Keratinocyte (primary cell): ENCODE results near the gene HSPG2. TPM values are rescaled to one million over a fixed set of nuclear protein-coding genes. Genes with fewer than 3 reads are reported as not detected.

ENCODE experiments used
- DNase-seq: peaks from one replicate; pipeline ENCODE4 v3.0.0-alpha.2; 2011; ENCODE audit warnings: low read depth, missing footprints, low spot score
- FAIRE-seq: peaks from 2 replicates; lab custom pipeline; 2011; peaks lifted over from hg19 to GRCh38; lab: Jason Lieb, UNC
- H2AFZ ChIP-seq: 2 replicates; pipeline ENCODE4 v1.6.0; 2012; ENCODE audit warnings: low read length, control low read depth, inconsistent platforms; ENCODE audit not compliant: control insufficient read depth
- H3K27ac ChIP-seq: 2 replicates; pipeline ENCODE4 v1.5.1; 2011; ENCODE audit warnings: low read length; ENCODE audit not compliant: control insufficient read depth, insufficient read depth
- H3K27me3 ChIP-seq: 3 replicates; pipeline ENCODE4 v1.6.0; 2011; ENCODE audit warnings: low read length; ENCODE audit not compliant: control insufficient read depth, insufficient read depth; ENCODE audit errors: extremely low read depth
- H3K36me3 ChIP-seq, 2 experiments: 2 replicates in 1 of 2; 3 replicates in 1 of 2; pipeline ENCODE4 v1.5.1; 2011; ENCODE audit warnings: low read length in 2 of 2, mild to moderate bottlenecking in 1 of 2; ENCODE audit not compliant: control insufficient read depth in 2 of 2, insufficient read depth in 2 of 2; ENCODE audit errors: extremely low read depth in 1 of 2
- H3K4me1 ChIP-seq: 3 replicates; pipeline ENCODE4 v1.5.1; 2011; ENCODE audit warnings: low read length; ENCODE audit not compliant: control insufficient read depth, insufficient read depth; ENCODE audit errors: extremely low read depth
- H3K4me2 ChIP-seq: 3 replicates; pipeline ENCODE4 v1.6.0; 2011; ENCODE audit warnings: low read depth, low read length; ENCODE audit not compliant: control insufficient read depth, insufficient read depth; ENCODE audit errors: extremely low read depth
- H3K4me3 ChIP-seq, 3 experiments: fragments of 200-600 bp in 1 of 3; sonication (generic) in 1 of 3; 2 replicates in 2 of 3; 3 replicates in 1 of 3; pipeline ENCODE4 v1.5.1; 2011 to 2016; ENCODE audit warnings: low read length in 3 of 3, mild to moderate bottlenecking in 3 of 3, control low read depth in 2 of 3, inconsistent platforms in 1 of 3, low read depth in 1 of 3, mixed read lengths in 1 of 3, mixed run types in 1 of 3, moderate library complexity in 1 of 3; ENCODE audit not compliant: control insufficient read depth in 2 of 3, insufficient read depth in 2 of 3; ENCODE audit errors: extremely low read depth in 1 of 3
- H3K79me2 ChIP-seq: 2 replicates; pipeline ENCODE4 v1.6.0; 2012; ENCODE audit warnings: low read length; ENCODE audit not compliant: control insufficient read depth, insufficient read depth
- H3K9ac ChIP-seq: 3 replicates; pipeline ENCODE4 v1.6.0; 2011; ENCODE audit warnings: low read length; ENCODE audit not compliant: control insufficient read depth, insufficient read depth; ENCODE audit errors: extremely low read depth
- H3K9me1 ChIP-seq: 3 replicates; pipeline ENCODE4 v1.6.0; 2011; ENCODE audit warnings: low read length; ENCODE audit not compliant: control insufficient read depth, insufficient read depth; ENCODE audit errors: extremely low read depth
- H3K9me3 ChIP-seq: 2 replicates; pipeline ENCODE4 v1.5.1; 2012; ENCODE audit warnings: low read depth, low read length; ENCODE audit not compliant: control insufficient read depth
- H4K20me1 ChIP-seq: 3 replicates; pipeline ENCODE4 v1.6.0; 2011; ENCODE audit warnings: low read length; ENCODE audit not compliant: control insufficient read depth, insufficient read depth; ENCODE audit errors: extremely low read depth
- EZH2 ChIP-seq: IDR thresholded peaks from one replicate; pipeline ENCODE4 v1.6.1; 2012; ENCODE audit warnings: inconsistent platforms, mild to moderate bottlenecking, low read length, moderate library complexity
- dilution Hi-C: fragments of 300-500 bp; cut with MboI; formaldehyde crosslinking; loops from one replicate; pipeline ENCODE4 v1.7.0; 2020; ENCODE audit warnings: low sequenced_read_pairs; ENCODE audit not compliant: extremely low pct_ligation_motif_present
- polyA plus RNA-seq, 5 experiments: library from polyadenylated mRNA; depleted of rRNA in 3 of 5; stranded (reverse) in 3 of 5; stranded (forward) in 1 of 5; unstranded in 1 of 5; fragments of >200 nt; gene quantifications; 1 replicate in 1 of 5; 2 replicates in 3 of 5; 3 replicates in 1 of 5; pipeline versions ENCODE4 v1.2.1 to v1.2.3, GENCODE V29; 2011 to 2012; ENCODE audit warnings: missing spikeins in 2 of 5, low read depth in 1 of 5, low replicate concordance in 1 of 5
- TF ChIP-seq, protein P1 (sequence below), 3 experiments: IDR thresholded peaks in 1 of 3; conservative IDR thresholded peaks in 1 of 3; optimal IDR thresholded peaks in 1 of 3; 2 replicates in 2 of 3; 3 replicates in 1 of 3; pipeline versions ENCODE3 to v1.5.1; 2011; ENCODE audit warnings: low read length in 3 of 3, mild to moderate bottlenecking in 3 of 3, moderate library complexity in 2 of 3, control low read depth in 1 of 3, inconsistent platforms in 1 of 3; ENCODE audit not compliant: insufficient read depth in 2 of 3; ENCODE audit errors: extremely low read depth in 1 of 3

HSPG2 gene
- polyA plus RNA-seq, 1 donor (not counting 4 experiments of a cell fraction or from before 2014, with no cell fraction given), result 9.0 TPM

DNA sequence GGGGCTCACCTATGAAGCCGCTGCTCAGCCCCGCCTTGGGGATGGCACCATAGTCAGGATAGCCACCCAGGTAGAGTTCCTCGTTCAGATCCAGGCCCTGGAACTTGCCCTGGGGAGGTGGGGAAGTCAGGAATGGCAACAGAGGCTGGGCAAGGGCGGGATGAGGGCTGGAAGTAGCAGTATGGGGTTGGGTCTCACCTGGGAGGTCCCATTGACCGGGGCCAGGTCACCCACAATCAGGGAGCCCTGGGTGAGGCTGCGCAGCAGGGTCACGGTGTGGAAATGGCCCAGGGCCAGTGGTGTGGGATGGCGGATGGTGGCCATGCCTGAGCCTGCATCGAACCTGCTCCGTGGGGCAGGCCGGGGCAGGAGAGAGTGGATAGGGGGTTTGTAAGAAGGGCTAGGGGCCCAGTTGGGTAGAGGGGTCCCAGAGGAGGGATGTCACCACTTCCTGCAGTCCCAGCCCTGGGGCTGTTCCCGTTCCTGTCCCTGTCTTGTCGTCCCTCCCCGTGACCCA lies 105.6 kb downstream of the HSPG2 start:
- Histone ChIP-seq H3K4me3 (no peak overlapping the region), H3K4me2 (no peak overlapping the region), H3K9me3 (peaks cover 5% of the 10 kb centered on the region), H3K27ac (no peak overlapping the region), H4K20me1 (no peaks in the 10 kb centered on the region), H3K9me1 (no peaks in the 10 kb centered on the region), H3K27me3 (no peaks in the 10 kb centered on the region), H3K36me3 (peaks cover 43 to 62% of the 10 kb centered on the region in 2 experiments), H3K79me2 (no peaks in the 10 kb centered on the region), H3K9ac (no peak overlapping the region), H2AFZ (no peak overlapping the region), H3K4me1 (no peaks in the 10 kb centered on the region)
- no peak for TF ChIP-seq EZH2
- TF ChIP-seq, protein P1, sequence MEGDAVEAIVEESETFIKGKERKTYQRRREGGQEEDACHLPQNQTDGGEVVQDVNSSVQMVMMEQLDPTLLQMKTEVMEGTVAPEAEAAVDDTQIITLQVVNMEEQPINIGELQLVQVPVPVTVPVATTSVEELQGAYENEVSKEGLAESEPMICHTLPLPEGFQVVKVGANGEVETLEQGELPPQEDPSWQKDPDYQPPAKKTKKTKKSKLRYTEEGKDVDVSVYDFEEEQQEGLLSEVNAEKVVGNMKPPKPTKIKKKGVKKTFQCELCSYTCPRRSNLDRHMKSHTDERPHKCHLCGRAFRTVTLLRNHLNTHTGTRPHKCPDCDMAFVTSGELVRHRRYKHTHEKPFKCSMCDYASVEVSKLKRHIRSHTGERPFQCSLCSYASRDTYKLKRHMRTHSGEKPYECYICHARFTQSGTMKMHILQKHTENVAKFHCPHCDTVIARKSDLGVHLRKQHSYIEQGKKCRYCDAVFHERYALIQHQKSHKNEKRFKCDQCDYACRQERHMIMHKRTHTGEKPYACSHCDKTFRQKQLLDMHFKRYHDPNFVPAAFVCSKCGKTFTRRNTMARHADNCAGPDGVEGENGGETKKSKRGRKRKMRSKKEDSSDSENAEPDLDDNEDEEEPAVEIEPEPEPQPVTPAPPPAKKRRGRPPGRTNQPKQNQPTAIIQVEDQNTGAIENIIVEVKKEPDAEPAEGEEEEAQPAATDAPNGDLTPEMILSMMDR (optimal IDR thresholded peaks at IDR 0.05 in 1 of 3, IDR thresholded peaks at IDR 0.05 in 1 of 3, conservative IDR thresholded peaks at IDR 0.05 in 1 of 3; ENCODE audit: extremely low read depth in 1 of 3, insufficient read depth in 2 of 3, low read length in 3 of 3), result no peak
- no peak for FAIRE-seq
- DNase-seq, result no peak
- dilution Hi-C loops, result no loop called here

DNA sequence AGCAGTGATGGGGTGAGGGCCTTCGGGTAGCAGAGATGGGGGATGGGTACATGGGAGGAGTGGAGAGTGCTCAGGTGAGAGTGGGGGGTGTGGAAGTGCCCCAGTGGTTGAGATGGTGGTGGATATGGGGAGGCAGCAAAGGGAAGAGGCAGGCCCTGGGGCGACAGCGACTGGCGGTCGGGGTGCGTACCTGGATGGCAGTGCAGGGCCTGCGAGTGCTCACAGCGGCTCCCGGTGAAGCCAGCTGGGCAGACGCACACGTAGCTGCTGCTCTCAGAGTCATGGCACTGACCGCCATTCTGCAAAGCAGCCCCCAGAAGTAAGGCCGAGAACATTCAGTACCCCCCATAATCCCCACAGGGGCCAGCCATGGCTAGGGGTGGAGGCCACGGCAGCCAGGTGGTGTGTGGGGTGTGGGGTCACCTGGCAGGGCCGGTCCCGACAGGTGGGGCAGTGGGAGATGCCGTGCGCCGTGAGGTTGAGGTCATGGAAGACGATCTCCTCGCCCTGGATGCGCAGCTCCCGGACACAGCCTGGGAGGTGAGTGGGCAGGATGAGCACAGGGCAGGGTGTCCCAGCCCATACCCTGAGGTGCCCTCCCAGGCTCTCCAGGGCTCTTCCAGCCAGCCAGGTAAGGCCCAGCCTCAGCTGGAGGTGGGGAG lies 106.2 kb downstream of the HSPG2 start:
- FAIRE-seq, result no peak
- no peak for TF ChIP-seq EZH2
- TF ChIP-seq, protein P1 (optimal IDR thresholded peaks at IDR 0.05 in 1 of 3, IDR thresholded peaks at IDR 0.05 in 1 of 3, conservative IDR thresholded peaks at IDR 0.05 in 1 of 3; ENCODE audit: extremely low read depth in 1 of 3, insufficient read depth in 2 of 3, low read length in 3 of 3), result no peak
- Histone ChIP-seq H3K9me1 (no peaks in the 10 kb centered on the region), H4K20me1 (no peaks in the 10 kb centered on the region), H3K27ac (no peak overlapping the region), H3K27me3 (no peaks in the 10 kb centered on the region), H3K4me1 (no peaks in the 10 kb centered on the region), H3K36me3 (peaks cover 43 to 62% of the 10 kb centered on the region in 2 experiments), H3K79me2 (no peaks in the 10 kb centered on the region), H3K9ac (no peak overlapping the region), H3K4me2 (no peak overlapping the region), H2AFZ (no peak overlapping the region), H3K9me3 (peaks cover 5% of the 10 kb centered on the region), H3K4me3 (no peak overlapping the region)
- dilution Hi-C loops, result no loop called here
- no peak for DNase-seq
